NCI-H1092 (cell line): Measurements from ENCODE around the gene VSTM2L.

Source experiments
- DNase-seq: peaks from one replicate; lab custom pipeline; 2025; lab: John Stamatoyannopoulos, UW

The VSTM2L gene

DNA sequence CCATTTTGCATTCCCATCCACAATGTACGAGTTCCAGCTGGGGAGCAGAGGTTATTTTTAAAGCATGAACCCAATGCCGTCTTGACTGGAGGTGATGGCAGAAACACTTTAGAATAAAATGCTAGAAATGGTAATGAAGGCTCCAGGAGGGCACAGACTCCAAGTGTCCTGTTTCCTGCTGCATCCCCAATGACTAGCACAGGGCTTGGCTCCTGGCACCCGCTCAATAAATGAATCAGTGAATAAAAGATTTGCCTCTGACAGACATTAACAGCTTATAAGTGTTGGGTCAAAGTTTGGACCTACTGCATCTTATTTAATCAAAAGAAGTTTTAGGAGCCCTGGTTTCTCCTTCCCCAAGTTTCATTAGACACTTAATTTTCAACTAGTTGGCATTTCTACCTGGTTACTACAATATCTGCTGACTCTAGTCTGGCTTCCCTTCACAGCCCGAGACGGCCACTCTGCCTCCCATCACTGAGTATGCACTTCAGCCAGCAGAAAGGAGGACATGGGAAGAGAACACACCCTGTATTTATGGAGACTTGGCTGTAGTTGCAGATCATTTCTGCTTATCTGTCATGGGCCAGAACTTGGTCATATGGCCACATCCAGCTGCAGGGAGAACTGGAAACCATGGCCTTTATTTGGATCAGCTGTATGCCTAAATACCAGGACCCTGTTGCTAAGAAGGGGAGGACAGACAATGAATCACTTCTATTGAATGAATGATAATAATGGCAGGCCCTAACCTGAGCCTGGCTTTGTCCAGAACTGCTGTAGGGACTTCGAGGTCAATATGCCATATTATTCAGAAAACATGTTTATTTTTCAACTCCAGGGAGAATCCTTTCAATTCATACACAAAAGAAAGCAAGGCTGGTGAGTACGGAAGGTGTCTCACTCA is 67.3 kb downstream of the VSTM2L start:
- no peak for DNase-seq

DNA sequence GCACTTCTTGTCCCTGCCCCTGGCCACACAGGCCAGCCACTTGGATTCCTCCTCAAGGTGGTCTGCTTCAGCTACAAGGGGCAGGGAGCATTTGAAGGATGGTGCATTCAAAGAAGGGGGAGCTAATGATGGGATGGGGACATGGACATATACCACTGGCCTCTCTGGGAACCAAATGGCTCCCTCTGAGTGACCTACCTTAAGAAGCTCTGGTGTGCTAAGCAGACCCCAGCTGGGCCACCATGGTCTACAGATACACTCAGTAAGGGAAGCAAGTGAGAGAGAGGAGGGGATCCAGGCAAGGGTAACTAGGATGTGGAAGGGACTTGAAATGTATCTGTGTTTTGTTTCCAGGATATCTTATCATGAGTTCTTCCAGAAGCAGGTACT is 67.9 kb downstream of the VSTM2L start:
- no peak for DNase-seq

DNA sequence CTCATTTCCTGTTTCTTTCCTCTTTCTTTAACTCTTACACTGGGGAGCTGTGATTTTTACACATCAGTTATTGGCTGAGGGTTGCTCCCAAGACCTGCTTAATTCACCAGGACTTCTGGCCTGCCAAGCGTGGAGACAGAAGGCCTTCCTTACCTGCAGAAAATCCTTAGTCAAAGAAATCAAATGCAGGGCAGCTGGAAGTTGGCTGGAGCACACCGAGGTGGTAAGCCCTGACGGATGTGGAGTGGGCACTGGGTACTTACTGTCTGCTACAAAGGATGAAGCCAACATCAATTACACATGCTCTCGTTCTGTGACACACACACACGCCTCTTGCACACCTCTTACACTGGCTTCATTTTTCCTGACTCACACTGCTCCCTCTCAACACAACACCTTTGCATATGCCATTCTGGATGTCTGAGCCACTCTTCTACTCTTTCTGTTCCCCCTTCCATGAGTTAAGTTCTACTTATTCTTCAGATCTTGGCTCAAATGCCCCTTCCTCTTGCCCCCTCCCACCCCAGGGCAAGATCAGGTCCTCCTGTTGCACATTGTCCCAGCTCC is 68.7 kb downstream of the VSTM2L start:
- no peak for DNase-seq

DNA sequence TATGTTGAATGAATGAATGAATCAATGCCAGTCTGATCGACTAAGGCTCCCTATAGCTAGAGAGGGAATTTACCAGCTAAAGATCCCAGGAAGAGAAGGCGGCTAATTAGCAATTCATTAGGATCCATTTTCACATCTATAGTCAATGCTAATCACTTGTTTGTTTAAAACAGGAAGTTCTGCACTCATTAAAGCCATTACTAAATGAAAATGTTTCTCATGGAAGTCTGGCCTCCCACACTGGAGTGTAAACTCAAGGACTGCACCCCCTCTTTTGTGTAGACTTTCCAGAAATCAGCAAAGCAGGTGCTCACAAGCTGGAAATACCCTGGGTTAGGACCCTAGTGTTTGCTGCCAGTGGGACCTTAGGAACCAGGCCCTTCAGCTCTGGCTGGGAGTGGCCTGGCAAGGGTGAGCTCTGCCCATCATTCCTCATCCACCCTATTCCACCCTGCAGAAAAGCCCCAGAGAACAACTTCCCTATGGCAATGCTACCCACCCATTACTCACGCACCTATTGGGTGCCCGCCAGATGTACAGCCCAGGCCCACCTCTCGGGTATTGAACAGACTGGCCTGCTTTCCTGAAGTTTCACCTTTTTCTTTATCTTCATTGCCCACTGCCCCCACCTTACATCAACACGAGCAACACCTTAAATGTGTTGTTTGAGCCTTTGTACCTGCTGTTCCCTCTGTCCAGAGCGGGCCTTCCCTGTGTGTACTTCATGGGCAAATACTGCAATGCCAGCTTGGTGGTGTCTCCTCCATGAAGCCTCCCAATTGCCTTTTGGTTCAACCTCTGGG is 69.5 kb downstream of the VSTM2L start:
- DNase-seq = no peak

DNA sequence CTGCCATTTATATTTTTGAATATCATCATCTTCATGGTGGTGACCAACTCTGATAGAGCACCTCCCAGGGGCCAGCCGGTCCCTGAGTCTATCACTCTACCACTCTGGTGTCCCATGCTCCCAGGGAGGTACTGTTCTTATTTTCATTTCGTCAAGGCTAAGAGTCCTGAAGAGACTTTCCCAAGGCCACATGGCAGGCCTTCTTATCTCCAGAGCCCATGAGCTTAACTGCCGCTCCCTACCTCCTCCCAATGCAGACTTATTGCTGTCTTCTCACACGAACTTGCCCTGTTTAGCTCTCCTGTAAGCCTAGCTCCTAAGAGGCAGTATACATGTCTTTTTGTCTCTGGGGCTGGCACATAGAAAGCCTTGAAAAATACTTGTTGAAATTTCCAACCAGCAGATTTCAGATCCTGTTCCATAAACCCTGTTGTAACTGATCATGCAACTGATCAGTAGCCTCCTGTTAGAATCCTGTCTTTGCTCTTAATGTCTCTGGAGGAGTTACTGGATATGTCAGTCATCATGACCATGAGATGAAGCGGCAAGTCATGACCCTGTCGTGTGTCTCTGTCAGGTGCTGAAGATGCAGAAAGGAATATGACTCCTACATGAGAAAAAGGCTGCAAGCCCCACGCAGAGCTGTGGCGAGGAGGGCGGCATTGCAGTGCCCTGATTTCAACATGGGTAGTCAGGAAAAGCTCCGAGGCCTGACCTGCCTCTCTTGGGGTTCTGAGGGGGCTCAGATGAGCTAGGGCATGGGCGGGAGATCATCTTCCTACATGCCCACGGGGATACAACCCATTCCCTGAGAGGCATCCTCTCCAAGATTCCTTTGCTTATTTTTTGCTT is 70.4 kb downstream of the VSTM2L start:
- no peak for DNase-seq

DNA sequence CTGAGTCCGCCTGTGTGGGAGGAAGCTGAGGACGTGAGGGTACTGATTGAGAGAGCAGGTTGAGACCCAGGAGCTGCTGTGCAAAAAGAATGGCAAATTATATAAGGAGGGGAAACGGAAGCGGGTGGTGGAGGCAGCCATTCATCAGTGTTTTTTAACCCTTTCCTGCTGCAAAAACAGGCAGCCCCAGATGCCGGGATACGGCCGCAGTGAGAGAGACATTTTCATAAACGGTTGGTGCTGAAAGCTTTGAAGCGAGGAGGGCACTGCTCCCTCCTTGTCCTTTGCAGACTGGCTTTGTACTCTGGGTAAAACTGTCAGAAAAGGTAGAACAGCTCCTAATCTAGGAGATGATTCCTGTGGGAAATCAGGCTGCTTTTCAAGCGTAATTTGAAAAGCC is 74.0 kb downstream of the VSTM2L start:
- DNase-seq = no peak

DNA sequence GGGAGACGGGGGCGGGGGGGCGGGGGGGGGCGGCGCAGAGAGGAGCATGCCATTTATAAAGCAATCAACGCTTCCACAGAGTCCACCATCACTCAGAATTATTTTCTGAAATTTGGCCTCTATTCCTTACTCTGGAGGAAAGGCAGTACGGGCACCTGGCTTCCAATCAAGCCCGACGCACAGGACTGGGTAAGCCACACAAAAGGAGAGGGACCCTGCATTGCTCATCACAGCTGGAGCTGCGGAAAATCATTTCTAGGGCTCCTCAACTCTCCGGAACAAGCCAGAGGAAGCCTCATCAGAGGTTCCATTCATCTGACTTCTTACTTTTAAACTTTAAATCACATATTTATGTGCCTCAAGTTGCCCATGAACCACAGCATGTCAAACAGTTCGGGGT is 74.4 kb downstream of the VSTM2L start:
- no peak for DNase-seq

DNA sequence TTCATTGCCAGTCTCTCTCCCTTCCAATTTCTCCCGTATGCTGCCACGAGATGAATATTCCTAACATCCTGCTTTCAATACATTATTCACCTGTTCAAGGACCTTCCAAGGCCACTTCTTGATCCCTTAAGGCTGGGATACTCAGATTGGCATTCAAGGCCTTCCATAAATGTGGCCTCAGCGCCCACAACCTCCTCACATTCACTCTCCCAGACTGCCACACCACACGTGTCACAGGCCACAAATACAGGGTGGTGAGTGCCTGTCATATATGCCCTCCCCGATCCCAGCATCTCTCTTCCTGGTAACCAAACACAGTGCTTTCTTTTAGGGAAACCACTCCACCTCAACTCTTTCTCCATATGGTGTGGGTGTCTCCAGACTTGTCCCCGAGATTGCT is 74.9 kb downstream of the VSTM2L start:
- no peak for DNase-seq

DNA sequence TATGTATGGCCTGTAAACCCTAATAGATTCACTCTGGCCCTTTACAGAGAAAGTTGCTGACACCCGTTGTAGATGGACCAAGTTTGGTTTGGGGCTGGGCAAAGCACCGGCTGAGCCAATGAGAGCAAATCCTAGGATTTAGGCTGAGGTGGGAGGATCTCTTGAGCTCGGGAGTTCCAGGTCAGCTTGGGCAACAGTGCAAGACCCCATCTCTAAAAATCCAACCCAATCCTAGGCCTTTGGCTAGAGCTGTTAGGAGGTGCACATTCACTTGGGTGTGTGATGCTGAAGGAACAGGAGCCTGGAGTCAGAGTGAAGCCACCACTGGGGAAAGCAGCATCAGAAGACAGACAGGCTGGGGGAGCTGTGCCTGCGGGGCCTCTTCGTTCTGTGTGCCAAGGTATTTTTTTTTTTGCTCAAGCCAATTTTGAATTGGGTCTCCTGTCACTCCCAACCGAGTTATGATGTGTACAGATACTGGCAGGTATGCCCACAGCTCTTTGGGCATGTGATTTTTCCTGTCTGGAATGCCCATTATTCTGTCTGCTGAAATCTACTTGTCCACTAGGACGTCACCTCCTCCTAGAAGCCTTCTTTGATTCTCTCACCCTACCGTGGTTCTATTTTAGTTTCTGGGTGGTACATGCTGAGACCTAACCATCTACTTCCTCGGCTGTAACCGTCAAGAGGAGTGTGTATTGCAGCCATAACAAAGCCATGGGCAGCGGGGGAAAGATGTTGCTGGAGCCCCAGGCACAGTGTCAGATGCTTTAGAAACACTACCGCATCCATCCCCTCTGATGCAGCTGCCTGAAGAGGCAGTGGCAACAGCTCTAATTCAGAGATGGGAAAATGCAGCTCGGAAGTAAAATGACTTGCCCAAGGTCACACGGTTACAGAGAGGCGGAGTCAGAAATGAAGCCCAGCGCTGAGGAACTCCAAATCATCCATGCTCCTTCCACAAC is 76.4 kb downstream of the VSTM2L start:
- no peak for DNase-seq

DNA sequence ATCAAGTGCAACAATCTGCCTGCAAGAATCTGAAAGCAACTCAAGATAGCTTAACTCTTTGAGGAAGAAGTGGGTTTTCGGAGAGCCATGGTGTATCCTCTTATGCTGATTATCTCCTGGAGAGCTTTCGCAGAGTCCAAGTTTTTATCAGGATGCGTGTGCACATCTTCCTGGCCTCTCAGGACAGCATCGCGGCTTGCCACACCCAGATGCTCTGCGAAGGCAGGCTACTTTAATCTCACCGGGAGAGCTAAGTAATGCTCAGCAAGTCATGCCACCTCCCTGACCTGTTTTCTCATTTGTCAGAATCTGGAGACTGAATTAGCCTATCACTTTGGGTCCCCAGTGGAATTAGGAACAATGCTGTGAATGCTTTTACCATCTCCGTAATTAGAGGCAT is 77.5 kb downstream of the VSTM2L start:
- DNase-seq = no peak

DNA sequence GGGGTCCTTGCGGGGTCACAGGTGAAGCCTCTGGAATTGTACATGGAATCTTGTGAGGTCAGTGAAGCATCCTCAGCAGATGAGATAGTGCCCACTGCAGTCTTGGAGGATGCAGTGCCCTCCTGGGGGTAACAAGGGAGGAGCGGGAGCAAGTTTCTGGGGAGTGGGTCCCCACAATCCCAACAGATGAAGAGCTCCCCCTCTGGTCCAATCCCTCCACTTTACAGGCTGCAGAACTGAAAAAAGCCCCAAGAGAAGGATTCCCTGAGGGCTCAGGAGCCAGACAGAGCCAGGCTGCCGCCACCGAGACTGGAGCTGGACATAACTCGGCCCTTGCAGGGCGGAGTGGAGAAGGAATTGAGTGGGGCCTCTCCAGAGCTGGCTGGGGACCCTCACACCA is 77.9 kb downstream of the VSTM2L start:
- DNase-seq = no peak

DNA sequence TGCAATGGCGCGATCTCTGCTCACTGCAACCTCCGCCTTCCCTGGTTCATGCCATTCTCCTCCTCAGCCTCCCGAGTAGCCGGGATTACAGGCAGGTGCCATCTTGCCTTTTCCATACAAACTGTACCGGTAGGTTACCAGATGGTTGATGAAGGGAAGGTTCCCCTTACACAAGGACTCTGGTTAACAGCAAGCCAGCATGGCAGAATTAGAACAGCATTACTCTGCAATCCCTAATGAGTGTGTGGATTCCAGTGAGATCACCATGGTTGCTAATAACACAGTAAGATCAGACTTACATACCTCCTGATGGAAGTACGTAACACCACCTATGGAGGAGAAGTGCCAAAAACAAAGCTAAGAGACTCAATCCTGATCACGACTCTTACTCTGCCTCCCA is 78.6 kb downstream of the VSTM2L start:
- DNase-seq = no peak

DNA sequence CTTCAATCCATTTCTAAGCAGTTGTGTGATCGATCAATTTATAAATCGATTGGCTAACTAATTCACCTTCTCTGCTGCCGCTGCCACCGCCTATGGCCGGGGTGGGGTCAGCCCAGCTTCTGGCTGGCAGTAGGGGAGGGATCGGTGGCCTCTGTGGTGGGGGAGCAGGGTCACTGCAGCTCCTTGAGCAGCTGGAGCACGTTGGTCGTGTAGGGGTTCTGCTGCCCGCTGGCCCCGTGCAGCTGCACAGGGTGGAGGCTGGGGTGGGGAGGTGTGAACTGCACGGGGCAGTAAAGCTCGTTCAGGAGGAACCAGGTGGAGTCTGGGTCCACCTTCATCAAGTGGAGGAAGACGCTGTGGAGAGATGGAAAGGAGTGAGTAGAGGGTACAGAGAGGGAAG is 80.4 kb downstream of the VSTM2L start:
- no peak for DNase-seq

DNA sequence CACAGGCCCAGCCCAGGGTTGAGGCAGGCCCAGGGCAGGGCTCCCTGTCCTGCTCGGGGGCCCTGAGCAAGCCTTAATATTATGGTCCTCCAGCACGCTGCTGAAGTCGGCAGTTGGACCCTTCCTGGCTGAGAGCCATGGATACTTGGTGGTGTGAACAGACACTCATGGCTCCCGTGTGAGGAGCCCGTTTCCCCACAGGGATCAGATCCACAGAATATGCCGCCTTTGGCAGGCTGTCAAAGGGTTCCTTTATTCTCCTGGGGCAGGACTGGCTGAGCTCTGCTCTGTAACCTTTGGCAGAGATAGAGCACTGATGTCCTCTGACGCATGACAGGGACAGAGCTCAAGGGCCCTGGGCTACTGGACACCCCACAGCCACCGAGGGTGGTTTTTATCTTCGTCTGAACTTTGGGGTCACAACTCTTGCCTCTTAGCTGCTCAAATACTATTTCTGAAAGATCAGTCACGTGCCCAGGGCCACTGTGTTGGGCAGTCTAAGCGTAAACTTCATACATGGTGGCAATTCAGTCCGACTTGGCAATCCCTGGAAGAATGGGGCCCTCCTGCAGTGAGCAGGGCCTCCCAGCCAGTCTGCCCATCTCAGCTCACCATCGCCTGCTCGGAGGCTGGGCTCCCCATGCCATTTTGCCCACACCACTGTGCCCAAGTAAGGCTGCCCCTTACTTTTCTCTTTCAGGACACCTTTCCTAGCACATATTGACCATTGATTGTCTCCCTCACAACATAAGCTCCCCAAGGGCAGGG is 81.3 kb downstream of the VSTM2L start:
- DNase-seq = peak; percentile 93

DNA sequence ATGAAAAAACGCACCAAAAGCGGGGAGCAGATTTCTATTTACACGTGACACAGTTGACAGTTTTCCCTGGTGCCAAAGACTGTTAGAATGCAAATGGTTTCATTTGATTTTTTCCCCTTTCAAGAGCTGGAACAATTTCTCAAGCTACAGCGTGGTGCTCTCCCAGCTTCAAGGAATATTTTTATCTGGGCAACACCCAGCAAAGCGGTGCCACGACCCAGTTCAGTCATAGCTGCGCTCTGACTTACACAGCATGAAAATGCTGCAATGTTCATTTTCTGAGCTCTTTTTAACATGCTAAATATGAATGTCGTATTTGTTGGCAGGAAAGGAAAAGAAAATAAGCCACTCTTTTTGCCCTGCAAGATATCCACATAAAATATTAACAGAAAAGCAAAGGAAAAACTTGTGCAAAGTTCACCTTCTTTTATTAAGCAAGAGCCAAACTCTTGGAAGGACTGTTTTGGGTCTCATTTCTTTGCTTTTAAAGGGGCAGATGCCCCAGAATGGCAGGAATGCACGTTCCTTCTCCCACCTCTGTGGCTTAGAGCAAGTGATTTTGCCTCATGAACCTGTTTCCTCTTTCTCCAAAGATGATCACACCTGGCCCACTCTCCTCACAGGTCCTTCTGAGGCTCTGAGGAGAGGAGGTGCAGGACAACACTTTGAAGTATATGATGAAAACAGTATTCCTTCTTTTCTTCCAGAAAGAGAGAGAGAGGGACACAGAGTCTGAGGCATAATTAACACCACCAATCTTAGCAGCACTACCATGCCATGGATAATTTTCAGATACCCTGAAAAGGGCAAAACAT is 83.3 kb downstream of the VSTM2L start:
- DNase-seq = no peak

DNA sequence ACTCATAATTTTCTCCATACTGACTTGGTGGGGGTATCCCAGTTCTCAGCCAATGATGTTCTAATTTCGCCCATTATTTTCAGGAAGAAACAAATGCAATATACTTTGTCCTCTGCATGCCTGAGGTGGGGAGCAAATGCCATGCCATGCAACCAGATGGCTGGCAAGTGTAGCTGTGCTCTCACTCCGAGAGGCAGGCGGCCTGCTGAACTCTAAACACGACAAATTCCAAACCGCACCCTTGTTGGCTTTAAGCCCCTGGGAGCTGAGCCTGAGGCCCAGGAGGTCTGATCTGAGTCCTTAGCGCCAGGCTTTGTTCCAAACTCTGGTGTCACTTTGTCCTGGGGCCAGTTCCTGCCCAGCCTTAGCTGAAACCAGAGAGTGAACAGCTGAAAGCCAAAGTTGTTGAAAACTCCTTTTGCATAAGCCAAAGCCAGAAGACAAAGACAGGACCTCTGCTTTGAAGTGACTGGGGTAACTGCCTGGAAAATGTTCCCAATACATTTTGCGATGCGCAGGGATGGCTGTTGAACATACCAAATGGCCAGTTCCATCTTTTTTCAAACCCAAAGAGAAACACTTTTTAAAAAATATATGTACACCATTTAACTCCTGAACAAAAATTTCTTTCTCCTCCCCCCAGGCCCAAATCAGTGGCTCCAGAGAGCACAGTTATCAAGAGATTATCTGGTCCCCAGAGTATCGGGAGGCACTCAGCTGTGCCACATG is 84.1 kb downstream of the VSTM2L start:
- DNase-seq = no peak

DNA sequence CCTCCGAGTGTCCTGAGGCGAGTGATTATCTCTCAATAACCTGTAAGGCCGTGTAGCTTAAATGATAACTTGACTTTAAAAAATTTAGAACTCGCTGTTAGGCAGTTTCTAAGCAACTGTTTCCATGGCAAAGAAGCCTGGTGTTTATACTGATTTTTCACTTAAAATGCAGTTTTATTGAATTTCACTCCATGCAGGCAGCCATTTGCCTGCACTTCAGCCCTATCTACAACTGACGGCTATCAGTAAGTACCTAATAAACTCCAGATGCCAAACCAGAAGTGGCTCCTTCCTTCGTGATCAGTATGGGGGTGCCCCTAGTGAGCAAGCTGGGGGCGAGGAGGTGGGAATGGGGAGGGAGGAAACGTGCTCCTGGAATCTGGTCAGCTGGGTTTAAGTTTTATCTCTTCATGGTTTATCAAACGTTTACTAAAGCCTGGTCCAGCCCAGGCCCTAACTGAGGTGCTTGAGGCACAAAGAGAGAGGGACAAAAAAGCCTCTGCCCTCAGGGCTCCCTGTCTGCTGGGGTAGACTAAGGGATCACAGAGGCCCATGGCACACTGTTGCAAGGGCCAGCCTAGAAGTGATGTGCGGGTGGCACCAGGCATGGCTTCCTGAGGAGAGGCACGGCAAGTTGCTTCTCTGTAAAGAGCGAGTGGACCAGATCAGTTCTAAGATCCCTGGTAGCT is 84.8 kb downstream of the VSTM2L start:
- DNase-seq = no peak
